GM11168 (cell line): ENCODE results near the gene RARA.

Experiments
- in situ Hi-C: fragments of 300-500 bp; cut with MboI; formaldehyde crosslinking; loops from one replicate; pipeline ENCODE4 v1.12.0; 2022; ENCODE audit warnings: low sequenced_read_pairs; ENCODE audit not compliant: unreplicated experiment

The RARA gene

GRCh38 chr17:40352237-40352778 lies 43.3 kb downstream of the RARA start:
- in situ Hi-C loops: loop anchor here (10.0 kb wide), 1 partner anchor 48 kb away; the partner anchor contains the start of gene RARA

- in situ Hi-C loops: loop anchor here (10.0 kb wide), 1 partner anchor 48 kb away; the partner anchor contains the start of gene RARA
Observed at GRCh38 chr17:40352779-40353394, 43.9 kb downstream of the RARA start.

DNA sequence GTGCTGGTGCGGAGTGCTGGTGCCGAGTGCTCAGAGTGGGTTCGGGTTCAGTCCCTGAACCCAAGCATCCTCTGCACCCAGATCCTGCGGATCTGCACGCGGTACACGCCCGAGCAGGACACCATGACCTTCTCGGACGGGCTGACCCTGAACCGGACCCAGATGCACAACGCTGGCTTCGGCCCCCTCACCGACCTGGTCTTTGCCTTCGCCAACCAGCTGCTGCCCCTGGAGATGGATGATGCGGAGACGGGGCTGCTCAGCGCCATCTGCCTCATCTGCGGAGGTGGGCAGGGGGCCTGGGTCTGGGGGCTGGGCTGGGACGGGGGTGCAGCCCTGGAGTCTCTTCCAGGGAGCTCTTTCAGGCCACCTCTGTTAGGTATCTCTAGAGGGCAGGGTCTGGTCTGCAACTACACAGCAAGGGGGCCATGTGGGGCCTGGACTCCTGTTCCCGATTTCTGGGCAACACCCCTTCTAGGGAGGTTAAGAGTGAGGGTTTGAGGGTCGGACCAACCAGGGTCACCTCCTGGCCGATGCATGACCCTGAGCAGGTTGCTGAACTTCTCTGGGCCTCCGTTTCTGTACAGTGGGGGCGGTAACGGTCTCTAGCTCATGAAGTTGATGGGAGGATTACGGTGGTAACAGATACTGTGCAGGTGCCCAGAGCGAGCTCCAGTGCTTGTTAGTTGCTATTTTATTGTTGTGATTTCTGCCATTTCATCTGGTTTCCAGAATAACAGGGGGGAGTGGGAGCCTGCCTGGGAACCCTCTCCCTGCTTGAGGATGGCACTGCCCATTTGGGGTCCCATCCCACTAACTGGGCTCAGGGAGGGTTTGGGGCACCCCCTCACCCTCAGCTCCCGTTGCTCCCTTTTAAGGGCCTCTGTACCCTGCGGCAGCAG lies 45.5 kb downstream of the RARA start:
- in situ Hi-C loops: loop anchor here (10.0 kb wide), 1 partner anchor 50 kb away; the partner anchor contains the start of gene RARA

GRCh38 chr17:40355123-40355803 lies 46.3 kb downstream of the RARA start:
- in situ Hi-C loops: loop anchor here (10.0 kb wide), 1 partner anchor 50 kb away; the partner anchor contains the start of gene RARA

DNA sequence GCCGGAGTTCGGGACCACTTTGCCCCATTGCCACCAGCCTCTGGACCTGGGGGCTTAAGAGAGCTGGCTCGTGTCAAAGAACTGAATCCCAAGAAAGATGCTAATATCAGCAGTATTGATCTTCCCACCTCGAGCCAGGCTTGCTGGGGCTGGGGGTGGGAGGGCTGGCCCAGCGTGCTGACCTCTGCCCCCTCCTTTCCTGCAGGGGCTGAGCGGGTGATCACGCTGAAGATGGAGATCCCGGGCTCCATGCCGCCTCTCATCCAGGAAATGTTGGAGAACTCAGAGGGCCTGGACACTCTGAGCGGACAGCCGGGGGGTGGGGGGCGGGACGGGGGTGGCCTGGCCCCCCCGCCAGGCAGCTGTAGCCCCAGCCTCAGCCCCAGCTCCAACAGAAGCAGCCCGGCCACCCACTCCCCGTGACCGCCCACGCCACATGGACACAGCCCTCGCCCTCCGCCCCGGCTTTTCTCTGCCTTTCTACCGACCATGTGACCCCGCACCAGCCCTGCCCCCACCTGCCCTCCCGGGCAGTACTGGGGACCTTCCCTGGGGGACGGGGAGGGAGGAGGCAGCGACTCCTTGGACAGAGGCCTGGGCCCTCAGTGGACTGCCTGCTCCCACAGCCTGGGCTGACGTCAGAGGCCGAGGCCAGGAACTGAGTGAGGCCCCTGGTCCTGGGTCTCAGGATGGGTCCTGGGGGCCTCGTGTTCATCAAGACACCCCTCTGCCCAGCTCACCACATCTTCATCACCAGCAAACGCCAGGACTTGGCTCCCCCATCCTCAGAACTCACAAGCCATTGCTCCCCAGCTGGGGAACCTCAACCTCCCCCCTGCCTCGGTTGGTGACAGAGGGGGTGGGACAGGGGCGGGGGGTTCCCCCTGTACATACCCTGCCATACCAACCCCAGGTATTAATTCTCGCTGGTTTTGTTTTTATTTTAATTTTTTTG lies 47.1 kb downstream of the RARA start:
- in situ Hi-C loops: loop anchor here (10.0 kb wide), 1 partner anchor 51 kb away; the partner anchor contains the start of gene RARA

DNA sequence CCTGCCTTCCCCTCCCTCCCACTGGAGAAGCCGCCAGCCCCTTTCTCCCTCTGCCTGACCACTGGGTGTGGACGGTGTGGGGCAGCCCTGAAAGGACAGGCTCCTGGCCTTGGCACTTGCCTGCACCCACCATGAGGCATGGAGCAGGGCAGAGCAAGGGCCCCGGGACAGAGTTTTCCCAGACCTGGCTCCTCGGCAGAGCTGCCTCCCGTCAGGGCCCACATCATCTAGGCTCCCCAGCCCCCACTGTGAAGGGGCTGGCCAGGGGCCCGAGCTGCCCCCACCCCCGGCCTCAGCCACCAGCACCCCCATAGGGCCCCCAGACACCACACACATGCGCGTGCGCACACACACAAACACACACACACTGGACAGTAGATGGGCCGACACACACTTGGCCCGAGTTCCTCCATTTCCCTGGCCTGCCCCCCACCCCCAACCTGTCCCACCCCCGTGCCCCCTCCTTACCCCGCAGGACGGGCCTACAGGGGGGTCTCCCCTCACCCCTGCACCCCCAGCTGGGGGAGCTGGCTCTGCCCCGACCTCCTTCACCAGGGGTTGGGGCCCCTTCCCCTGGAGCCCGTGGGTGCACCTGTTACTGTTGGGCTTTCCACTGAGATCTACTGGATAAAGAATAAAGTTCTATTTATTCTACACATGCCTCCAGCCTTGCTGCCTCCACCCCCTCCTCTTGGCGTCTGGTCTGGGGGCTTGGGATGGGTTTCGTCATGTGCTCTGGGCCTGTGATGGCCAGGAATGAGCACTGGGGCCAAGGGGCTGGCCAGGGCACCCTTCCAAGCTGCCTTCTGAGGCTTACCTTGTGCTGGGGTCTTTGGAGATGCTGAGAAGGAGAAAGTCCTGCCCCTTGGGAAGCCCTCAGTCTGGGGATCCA lies 48.3 kb downstream of the RARA start:
- in situ Hi-C loops: loop anchor here (10.0 kb wide), 1 partner anchor 52 kb away; the partner anchor contains the start of gene RARA

GRCh38 chr17:40358323-40359038 lies 49.5 kb downstream of the RARA start:
- in situ Hi-C loops: loop anchor here (10.0 kb wide), 1 partner anchor 54 kb away; the partner anchor contains the start of gene RARA

DNA sequence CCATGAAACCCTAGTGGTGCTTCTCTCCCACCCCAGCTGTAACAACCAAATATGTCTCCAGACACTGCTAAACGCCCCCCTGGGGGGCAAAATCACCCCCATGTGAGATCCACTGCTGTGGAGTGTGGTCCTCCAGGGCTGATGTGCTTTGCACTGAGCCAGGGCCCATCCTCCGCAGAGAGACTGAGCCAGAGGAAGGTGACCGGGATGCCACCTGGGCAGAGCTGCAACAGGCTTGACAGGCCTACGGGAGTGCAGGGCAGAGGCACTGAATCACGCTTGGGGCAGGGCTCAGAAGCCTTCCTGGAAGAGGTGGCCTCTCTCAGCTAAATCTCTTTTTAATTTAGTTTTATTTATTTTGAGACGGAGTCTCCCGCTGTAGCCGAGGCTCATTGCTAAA lies 51.1 kb downstream of the RARA start:
- in situ Hi-C loops: loop anchor here (10.0 kb wide), 1 partner anchor 175 kb away; no protein-coding TSS in a partner anchor

- in situ Hi-C loops: loop anchor here (10.0 kb wide), 1 partner anchor 174 kb away; no protein-coding TSS in a partner anchor
Observed at GRCh38 chr17:40361063-40361924, 52.3 kb downstream of the RARA start.

- in situ Hi-C loops: loop anchor here (10.0 kb wide), 1 partner anchor 173 kb away; no protein-coding TSS in a partner anchor
Observed at GRCh38 chr17:40361925-40362695, 53.1 kb downstream of the RARA start.

DNA sequence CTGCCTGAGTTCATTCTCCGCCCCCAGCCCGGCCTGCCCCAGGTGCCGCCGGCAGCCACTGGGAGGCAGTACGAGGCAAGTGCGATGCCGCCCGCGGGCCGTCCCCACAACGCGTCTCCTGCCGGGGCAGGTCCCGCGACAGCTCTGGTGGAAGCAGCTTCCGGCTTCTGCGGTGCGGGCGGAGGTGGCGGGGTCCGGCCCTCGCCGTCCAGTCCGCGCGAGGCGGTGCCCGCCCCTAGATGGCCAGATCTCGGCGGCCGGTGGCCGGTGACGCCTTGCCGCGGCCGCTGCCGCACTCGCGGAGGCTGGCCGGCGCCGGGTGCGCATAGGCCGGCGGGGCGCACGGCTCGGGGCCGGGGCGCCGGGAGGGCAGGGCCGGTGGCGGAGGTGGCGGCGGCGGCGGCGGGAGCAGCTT lies 53.7 kb downstream of the RARA start:
- in situ Hi-C loops: loop anchor here (10.0 kb wide), 1 partner anchor 172 kb away; no protein-coding TSS in a partner anchor

DNA sequence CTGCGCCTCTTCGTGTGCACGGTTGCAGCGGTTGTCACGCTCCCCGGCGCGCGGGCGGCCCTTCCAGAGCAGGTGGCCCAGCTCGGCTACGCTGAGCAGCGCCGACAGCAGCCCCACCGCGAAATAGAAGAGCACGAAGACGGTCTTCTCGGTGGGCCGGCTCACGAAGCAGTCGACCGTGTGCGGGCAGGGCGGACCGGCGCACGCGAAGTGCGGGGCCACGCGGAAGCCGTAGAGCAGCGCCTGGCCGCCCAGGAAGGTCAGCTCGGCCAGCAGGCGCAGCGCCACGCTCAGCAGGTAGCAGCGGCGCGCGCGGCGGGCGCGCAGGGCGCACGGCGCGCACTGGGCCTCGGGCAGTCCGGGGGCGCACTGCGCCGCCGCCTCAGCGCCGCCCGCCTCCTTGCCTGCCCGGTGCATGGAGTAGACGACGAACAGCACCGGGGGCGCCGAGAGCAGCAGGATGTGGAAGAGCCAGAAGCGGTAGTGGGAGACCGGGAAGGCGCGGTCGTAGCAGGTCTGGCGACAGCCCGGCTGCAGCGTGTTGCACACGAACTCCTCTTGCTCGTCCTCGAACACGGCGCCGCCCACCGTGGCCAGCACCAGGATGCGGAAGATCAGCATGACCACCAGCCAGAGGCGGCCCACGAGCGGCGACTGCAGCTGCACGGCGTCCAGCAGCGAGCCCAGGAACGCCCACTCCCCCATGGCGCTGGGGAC lies 54.3 kb downstream of the RARA start:
- in situ Hi-C loops: loop anchor here (10.0 kb wide), 1 partner anchor 172 kb away; no protein-coding TSS in a partner anchor

DNA sequence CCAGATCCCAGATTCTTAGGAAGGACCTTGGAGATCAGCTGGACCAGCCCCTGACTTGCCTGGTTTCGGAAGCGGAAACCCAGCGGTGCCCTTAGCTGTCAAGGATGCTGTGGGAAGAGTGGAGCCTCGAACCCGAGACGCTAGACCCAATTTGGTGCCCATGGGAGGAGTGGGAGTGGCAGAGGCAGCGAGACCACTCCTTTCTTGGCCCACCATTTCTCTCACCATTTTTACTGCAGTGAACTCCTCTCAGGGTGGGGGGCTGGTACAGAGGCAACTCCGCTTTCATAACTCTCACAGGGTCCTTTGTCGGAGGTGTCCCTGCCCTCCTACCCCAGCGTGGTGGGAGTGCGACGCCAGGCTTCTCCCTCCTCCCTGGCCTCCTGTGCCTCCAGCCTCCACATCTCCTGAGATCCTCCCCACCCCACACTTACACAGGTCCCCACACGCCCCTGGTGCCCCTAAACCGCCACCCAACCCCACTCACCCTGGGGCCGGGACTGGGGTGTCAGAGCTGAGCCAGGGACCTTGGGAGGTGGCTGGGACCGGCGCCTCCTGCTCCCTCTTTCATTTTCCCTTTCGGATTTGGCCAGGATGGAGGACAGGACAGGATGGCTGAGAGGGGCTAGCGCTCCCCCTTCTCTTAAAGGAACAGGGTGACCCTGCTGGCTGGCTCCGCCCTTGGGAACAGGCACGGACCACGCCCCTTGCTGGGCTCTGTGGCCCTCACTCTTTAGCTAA lies 55.3 kb downstream of the RARA start, which contains the start of gene GJD3:
Gene GJD3 (minus strand): TSS at position 617 of the 741 bp plus-strand sequence. CDS start 922 bp downstream, outside the sequence.
- in situ Hi-C loops: loop anchor here (10.0 kb wide), 1 partner anchor 171 kb away; no protein-coding TSS in a partner anchor

DNA sequence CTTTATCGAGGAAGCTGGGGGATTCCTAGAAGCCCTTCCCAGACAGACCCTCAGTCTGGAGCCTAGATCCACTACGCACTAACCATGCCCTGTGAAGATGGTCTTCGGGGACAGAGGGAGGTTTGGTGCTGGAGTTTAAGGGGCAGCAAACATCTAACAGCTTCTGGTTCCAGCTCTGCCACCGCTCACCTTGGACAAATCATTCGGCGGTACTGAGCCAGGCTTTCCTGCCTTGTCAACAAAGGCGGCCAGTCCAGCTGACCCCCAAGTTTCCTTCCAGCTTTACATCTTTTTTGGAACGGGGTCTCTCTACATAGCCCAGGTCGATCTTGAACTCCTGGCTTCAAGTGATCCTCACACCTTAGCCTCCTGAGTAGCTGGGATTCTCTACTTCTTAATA lies 55.9 kb downstream of the RARA start:
- in situ Hi-C loops: loop anchor here (10.0 kb wide), 1 partner anchor 170 kb away; no protein-coding TSS in a partner anchor
